Caco-2 (cell line): ENCODE results near the gene PHKG2. TPM values are rescaled to one million over a fixed set of nuclear protein-coding genes. Genes with fewer than 3 reads are reported as not detected.

Source experiments
- BruUV-seq: library from RNA; stranded (reverse); fragments of 400-500 nt; replicated peaks from 2 replicates; lab custom pipeline; 2021; lab: Mats Ljungman, UMichigan
- CTCF ChIA-PET: fragments of 300-600 bp; sonication (Branson Sonifier 250); formaldehyde crosslinking; loops from one replicate; lab custom pipeline; 2022; ENCODE audit warnings: antibody characterized with exemption; lab: Charles Lee
- POLR2A ChIA-PET: fragments of 300-600 bp; sonication (Branson Sonifier 250); formaldehyde crosslinking; loops from one replicate; lab custom pipeline; 2022; ENCODE audit warnings: antibody characterized with exemption; lab: Charles Lee
- DNase-seq, 2 experiments: peaks; one replicate each; pipeline versions ENCODE4 v3.0.0 to v3.0.0-alpha.2; 2020 to 2022
- H3K27me3 ChIP-seq: replicated peaks from 2 replicates; pipeline ENCODE4 v1.6.0; 2011; ENCODE audit warnings: low read length; ENCODE audit not compliant: control insufficient read depth, insufficient read depth
- H3K36me3 ChIP-seq: 2 replicates; pipeline ENCODE4 v1.5.1; 2011; ENCODE audit warnings: low read length; ENCODE audit not compliant: control insufficient read depth, insufficient read depth
- H3K4me1 ChIP-seq: fragments of 250-450 bp; sonication (Bioruptor Pico); 2 replicates; pipeline ENCODE4 v1.5.1; 2020; ENCODE audit warnings: mild to moderate bottlenecking
- H3K4me3 ChIP-seq: 2 replicates; pipeline ENCODE4 v1.5.1; 2011; ENCODE audit warnings: low read depth, mild to moderate bottlenecking, control low read depth, low read length
- H3K9me3 ChIP-seq: fragments of 250-450 bp; sonication (Bioruptor Pico); 2 replicates; pipeline ENCODE4 v1.5.1; 2020; ENCODE audit warnings: mild to moderate bottlenecking, moderate library complexity
- H3K27ac Mint-ChIP-seq: one replicate; pipeline ENCODE4 v1.8.0; 2022; ENCODE audit warnings: mixed read lengths; ENCODE audit not compliant: unreplicated experiment
- H3K27me3 Mint-ChIP-seq: one replicate; pipeline ENCODE4 v1.8.0; 2022; ENCODE audit warnings: mixed read lengths; ENCODE audit not compliant: insufficient read depth, unreplicated experiment
- H3K36me3 Mint-ChIP-seq: one replicate; pipeline ENCODE4 v1.8.0; 2022; ENCODE audit warnings: mild to moderate bottlenecking, mixed read lengths; ENCODE audit not compliant: insufficient read depth, unreplicated experiment
- H3K4me1 Mint-ChIP-seq: one replicate; pipeline ENCODE4 v1.8.0; 2022; ENCODE audit warnings: low read depth, mixed read lengths; ENCODE audit not compliant: unreplicated experiment
- H3K4me3 Mint-ChIP-seq: one replicate; pipeline ENCODE4 v1.8.0; 2022; ENCODE audit warnings: mild to moderate bottlenecking, moderate library complexity, mixed read lengths; ENCODE audit not compliant: unreplicated experiment
- H3K9me3 Mint-ChIP-seq: one replicate; pipeline ENCODE4 v1.8.0; 2022; ENCODE audit warnings: mixed read lengths; ENCODE audit not compliant: unreplicated experiment
- intact Hi-C: fragments of 100-400 bp; cut with micrococcal nuclease; formaldehyde crosslinking; loops from one replicate; pipeline ENCODE4 v1.10.0; 2022; ENCODE audit not compliant: unreplicated experiment
- total RNA-seq: library from RNA; stranded (reverse); gene quantifications from 2 replicates; pipeline ENCODE4 v1.2.3, GENCODE V29; 2022
- TF ChIP-seq, protein P1 (sequence below), 2 experiments: fragments of 200-600 bp in 1 of 2; IDR thresholded peaks; 1 replicate in 1 of 2; 2 replicates in 1 of 2; pipeline versions ENCODE4 v1.5.1 to v1.8.0; 2011 to 2022; ENCODE audit warnings: antibody characterized with exemption in 1 of 2, control low read depth in 1 of 2, inconsistent platforms in 1 of 2, low read depth in 1 of 2, low read length in 1 of 2, mild to moderate bottlenecking in 1 of 2, moderate library complexity in 1 of 2; ENCODE audit not compliant: insufficient read depth in 1 of 2, severe bottlenecking in 1 of 2, unreplicated experiment in 1 of 2

PHKG2 gene
- total RNA-seq, 1 experiment from 2014 or later: 48.6 TPM

DNA sequence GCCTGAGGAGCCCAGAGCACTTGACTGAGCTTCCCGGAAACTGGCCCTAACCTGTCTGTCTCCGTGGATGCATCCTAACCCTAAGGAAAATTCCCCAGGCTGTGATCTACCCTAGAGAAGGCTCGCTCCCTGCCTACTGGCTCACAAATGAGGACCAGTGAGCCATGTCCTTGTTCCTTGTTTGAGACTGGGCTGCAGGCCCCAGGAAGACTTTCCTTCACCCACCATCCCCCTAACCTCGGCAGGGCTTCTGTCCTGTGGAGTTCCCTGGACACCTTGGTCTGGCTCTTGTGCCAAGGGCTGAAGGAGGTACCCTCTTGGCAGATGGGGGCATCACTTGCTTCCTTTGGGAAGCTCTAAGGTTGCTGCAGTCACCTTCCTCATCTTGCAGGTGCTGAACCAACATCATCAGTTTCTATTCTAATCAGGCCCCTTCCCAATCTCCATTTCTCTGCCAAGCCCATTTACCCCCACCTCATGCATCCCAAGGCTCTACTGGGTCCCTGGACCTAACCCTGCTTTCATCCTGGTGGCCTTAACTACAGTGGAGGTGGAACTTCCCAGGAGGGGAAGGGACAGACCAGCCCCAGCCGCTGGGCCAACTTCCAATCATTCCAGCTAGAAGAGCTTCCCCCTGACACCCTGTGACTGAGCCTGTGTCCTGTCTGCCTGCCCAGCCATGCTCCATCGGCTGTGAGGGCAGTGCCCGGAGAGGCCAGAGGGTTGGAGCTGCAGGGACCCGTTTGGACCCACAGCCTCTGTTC, 26.3 kb downstream of the PHKG2 start:
- POLR2A ChIA-PET: interaction anchor here (0.6 to 1.5 kb wide), 6 partner anchors 12 to 68 kb away, joined by 3 to 10 read pairs (median 3); partner anchors contain the start of genes PHKG2 and ZNF629
- no peaks in the 10 kb centered on the region for H3K27me3 ChIP-seq
- no peak for DNase-seq
- H3K4me1 Mint-ChIP-seq: peaks cover 10% of the 10 kb centered on the region
- BruUV-seq: no TSS peak
- H3K9me3 Mint-ChIP-seq: no peaks in the 10 kb centered on the region
- H3K36me3 ChIP-seq: peaks cover 3% of the 10 kb centered on the region
- TF ChIP-seq, protein P1, sequence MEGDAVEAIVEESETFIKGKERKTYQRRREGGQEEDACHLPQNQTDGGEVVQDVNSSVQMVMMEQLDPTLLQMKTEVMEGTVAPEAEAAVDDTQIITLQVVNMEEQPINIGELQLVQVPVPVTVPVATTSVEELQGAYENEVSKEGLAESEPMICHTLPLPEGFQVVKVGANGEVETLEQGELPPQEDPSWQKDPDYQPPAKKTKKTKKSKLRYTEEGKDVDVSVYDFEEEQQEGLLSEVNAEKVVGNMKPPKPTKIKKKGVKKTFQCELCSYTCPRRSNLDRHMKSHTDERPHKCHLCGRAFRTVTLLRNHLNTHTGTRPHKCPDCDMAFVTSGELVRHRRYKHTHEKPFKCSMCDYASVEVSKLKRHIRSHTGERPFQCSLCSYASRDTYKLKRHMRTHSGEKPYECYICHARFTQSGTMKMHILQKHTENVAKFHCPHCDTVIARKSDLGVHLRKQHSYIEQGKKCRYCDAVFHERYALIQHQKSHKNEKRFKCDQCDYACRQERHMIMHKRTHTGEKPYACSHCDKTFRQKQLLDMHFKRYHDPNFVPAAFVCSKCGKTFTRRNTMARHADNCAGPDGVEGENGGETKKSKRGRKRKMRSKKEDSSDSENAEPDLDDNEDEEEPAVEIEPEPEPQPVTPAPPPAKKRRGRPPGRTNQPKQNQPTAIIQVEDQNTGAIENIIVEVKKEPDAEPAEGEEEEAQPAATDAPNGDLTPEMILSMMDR (IDR thresholded peaks at IDR 0.05; ENCODE audit: insufficient read depth in 1 of 2, low read depth in 1 of 2, low read length in 1 of 2, severe bottlenecking in 1 of 2, unreplicated experiment in 1 of 2): no peak
- H3K27me3 Mint-ChIP-seq: no peaks in the 10 kb centered on the region
- H3K36me3 Mint-ChIP-seq: peaks cover 81% of the 10 kb centered on the region
- H3K4me1 ChIP-seq: peaks cover 12% of the 10 kb centered on the region
- peak overlapping the region; percentile 75 for H3K4me3 Mint-ChIP-seq
- intact Hi-C loops: loop anchor here (1.0 to 2.0 kb wide), 3 partner anchors 12 to 148 kb away; partner anchors contain the start of genes CFAP119 and RNF40
- H3K27ac Mint-ChIP-seq: peak overlapping the region; percentile 91
- no peak overlapping the region for H3K4me3 ChIP-seq
- no peaks in the 10 kb centered on the region for H3K9me3 ChIP-seq
- CTCF ChIA-PET: interaction anchor here (0.7 to 1.5 kb wide), 4 partner anchors 12 to 380 kb away, joined by 3 to 8 read pairs (median 4); partner anchors contain the start of gene ZNF629

- no peaks in the 10 kb centered on the region for H3K9me3 Mint-ChIP-seq
- Histone ChIP-seq H3K4me1 (peaks cover 12% of the 10 kb centered on the region), H3K4me3 (peak overlapping the region; percentile 70), H3K27me3 (no peaks in the 10 kb centered on the region), H3K9me3 (no peaks in the 10 kb centered on the region), H3K36me3 (peaks cover 3% of the 10 kb centered on the region)
- H3K27me3 Mint-ChIP-seq: no peaks in the 10 kb centered on the region
- TSS peak; percentile 15 for BruUV-seq
- intact Hi-C loops: loop anchor here (1.0 to 2.0 kb wide), 3 partner anchors 13 to 147 kb away; partner anchors contain the start of genes CFAP119 and RNF40
- H3K4me1 Mint-ChIP-seq: peaks cover 10% of the 10 kb centered on the region
- TF ChIP-seq, protein P1 (IDR thresholded peaks at IDR 0.05; ENCODE audit: insufficient read depth in 1 of 2, low read depth in 1 of 2, low read length in 1 of 2, severe bottlenecking in 1 of 2, unreplicated experiment in 1 of 2): no peak
- H3K36me3 Mint-ChIP-seq: peaks cover 81% of the 10 kb centered on the region
- peak overlapping the region; percentile 75 for H3K4me3 Mint-ChIP-seq
- POLR2A ChIA-PET: interaction anchor here (0.6 to 1.5 kb wide), 6 partner anchors 12 to 68 kb away, joined by 3 to 10 read pairs (median 3); partner anchors contain the start of genes PHKG2 and ZNF629
- peak in 1 of 2 experiments; percentile 13 for DNase-seq
- CTCF ChIA-PET: interaction anchor here (1.0 to 1.5 kb wide), 3 partner anchors 12 to 17 kb away, joined by 3 to 4 read pairs (median 4); partner anchors contain the start of gene ZNF629
- peak overlapping the region; percentile 91 for H3K27ac Mint-ChIP-seq
Measured at GRCh38 chr16:30775131-30775391, 26.8 kb downstream of the PHKG2 start.

GRCh38 chr16:30775392-30776188, 27.4 kb downstream of the PHKG2 start:
- H3K4me3 ChIP-seq: peak overlapping the region; percentile 70
- Mint-ChIP-seq H3K36me3 (peaks cover 76% of the 10 kb centered on the region), H3K9me3 (no peaks in the 10 kb centered on the region), H3K4me1 (peaks cover 10% of the 10 kb centered on the region), H3K27ac (peak overlapping the region; percentile 91), H3K27me3 (no peaks in the 10 kb centered on the region), H3K4me3 (peak overlapping the region; percentile 75)
- intact Hi-C loops: loop anchor here (1.0 to 2.0 kb wide), 3 partner anchors 13 to 147 kb away; partner anchors contain the start of genes CFAP119 and RNF40
- CTCF ChIA-PET: interaction anchor here (1.0 to 1.5 kb wide), 3 partner anchors 11 to 18 kb away, joined by 3 to 4 read pairs (median 4); partner anchors contain the start of gene ZNF629
- H3K36me3 ChIP-seq: peaks cover 3% of the 10 kb centered on the region
- no peaks in the 10 kb centered on the region for H3K9me3 ChIP-seq
- no peaks in the 10 kb centered on the region for H3K27me3 ChIP-seq
- POLR2A ChIA-PET: interaction anchor here (0.6 to 1.5 kb wide), 8 partner anchors 11 to 67 kb away, joined by 3 to 10 read pairs (median 4); partner anchors contain the start of genes PHKG2 and ZNF629
- peak; percentile 86 to 87 for DNase-seq
- peaks cover 12% of the 10 kb centered on the region for H3K4me1 ChIP-seq
- BruUV-seq: no TSS peak
- TF ChIP-seq, protein P1 (IDR thresholded peaks at IDR 0.05; ENCODE audit: insufficient read depth in 1 of 2, low read depth in 1 of 2, low read length in 1 of 2, severe bottlenecking in 1 of 2, unreplicated experiment in 1 of 2): no peak
